ENCODE results near the gene GSN. TPM values are rescaled to one million over a fixed set of nuclear protein-coding genes. Genes with fewer than 3 reads are reported as not detected.

The GSN gene
- total RNA-seq, 1 donor from 2014 or later: 249 TPM

GRCh38 chr9:121336665-121337064 lies 68.7 kb downstream of the GSN start:
- no peak overlapping the region for H3K27ac Mint-ChIP-seq (ENCODE audit: unreplicated experiment)
- H3K27me3 Mint-ChIP-seq (ENCODE audit: unreplicated experiment): no peaks in the 10 kb centered on the region
- peaks cover 20% of the 10 kb centered on the region for H3K4me1 Mint-ChIP-seq (ENCODE audit: unreplicated experiment)
- H3K36me3 Mint-ChIP-seq (ENCODE audit: unreplicated experiment): peaks cover 37% of the 10 kb centered on the region
- TF ChIP-seq, protein P1, sequence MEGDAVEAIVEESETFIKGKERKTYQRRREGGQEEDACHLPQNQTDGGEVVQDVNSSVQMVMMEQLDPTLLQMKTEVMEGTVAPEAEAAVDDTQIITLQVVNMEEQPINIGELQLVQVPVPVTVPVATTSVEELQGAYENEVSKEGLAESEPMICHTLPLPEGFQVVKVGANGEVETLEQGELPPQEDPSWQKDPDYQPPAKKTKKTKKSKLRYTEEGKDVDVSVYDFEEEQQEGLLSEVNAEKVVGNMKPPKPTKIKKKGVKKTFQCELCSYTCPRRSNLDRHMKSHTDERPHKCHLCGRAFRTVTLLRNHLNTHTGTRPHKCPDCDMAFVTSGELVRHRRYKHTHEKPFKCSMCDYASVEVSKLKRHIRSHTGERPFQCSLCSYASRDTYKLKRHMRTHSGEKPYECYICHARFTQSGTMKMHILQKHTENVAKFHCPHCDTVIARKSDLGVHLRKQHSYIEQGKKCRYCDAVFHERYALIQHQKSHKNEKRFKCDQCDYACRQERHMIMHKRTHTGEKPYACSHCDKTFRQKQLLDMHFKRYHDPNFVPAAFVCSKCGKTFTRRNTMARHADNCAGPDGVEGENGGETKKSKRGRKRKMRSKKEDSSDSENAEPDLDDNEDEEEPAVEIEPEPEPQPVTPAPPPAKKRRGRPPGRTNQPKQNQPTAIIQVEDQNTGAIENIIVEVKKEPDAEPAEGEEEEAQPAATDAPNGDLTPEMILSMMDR (IDR thresholded peaks at IDR 0.05): no peak
- H3K9me3 Mint-ChIP-seq (ENCODE audit: unreplicated experiment): no peaks in the 10 kb centered on the region
- H3K4me3 Mint-ChIP-seq (ENCODE audit: unreplicated experiment): no peak overlapping the region
- DNase-seq (ENCODE audit: extremely low spot score, unreplicated experiment): no peak

- Mint-ChIP-seq H3K4me1 (ENCODE audit: unreplicated experiment) (peaks cover 8% of the 10 kb centered on the region), H3K4me3 (ENCODE audit: unreplicated experiment) (no peak overlapping the region), H3K27ac (ENCODE audit: unreplicated experiment) (no peak overlapping the region), H3K27me3 (ENCODE audit: unreplicated experiment) (no peaks in the 10 kb centered on the region), H3K9me3 (ENCODE audit: unreplicated experiment) (no peaks in the 10 kb centered on the region), H3K36me3 (ENCODE audit: unreplicated experiment) (peaks cover 22% of the 10 kb centered on the region)
- TF ChIP-seq, protein P1 (IDR thresholded peaks at IDR 0.05): no peak
- no peak for DNase-seq (ENCODE audit: extremely low spot score, unreplicated experiment)
These were observed 71.5 kb downstream of the GSN start for GRCh38 chr9:121339437-121339836.

GRCh38 chr9:121340676-121341392 lies 72.9 kb downstream of the GSN start:
- DNase-seq (ENCODE audit: extremely low spot score, unreplicated experiment): no peak
- no peaks in the 10 kb centered on the region for H3K4me1 Mint-ChIP-seq (ENCODE audit: unreplicated experiment)
- H3K9me3 Mint-ChIP-seq (ENCODE audit: unreplicated experiment): no peaks in the 10 kb centered on the region
- no peak overlapping the region for H3K27ac Mint-ChIP-seq (ENCODE audit: unreplicated experiment)
- no peak overlapping the region for H3K4me3 Mint-ChIP-seq (ENCODE audit: unreplicated experiment)
- H3K27me3 Mint-ChIP-seq (ENCODE audit: unreplicated experiment): no peaks in the 10 kb centered on the region
- TF ChIP-seq, protein P1 (IDR thresholded peaks at IDR 0.05): no peak
- H3K36me3 Mint-ChIP-seq (ENCODE audit: unreplicated experiment): peaks cover 21% of the 10 kb centered on the region

DNA sequence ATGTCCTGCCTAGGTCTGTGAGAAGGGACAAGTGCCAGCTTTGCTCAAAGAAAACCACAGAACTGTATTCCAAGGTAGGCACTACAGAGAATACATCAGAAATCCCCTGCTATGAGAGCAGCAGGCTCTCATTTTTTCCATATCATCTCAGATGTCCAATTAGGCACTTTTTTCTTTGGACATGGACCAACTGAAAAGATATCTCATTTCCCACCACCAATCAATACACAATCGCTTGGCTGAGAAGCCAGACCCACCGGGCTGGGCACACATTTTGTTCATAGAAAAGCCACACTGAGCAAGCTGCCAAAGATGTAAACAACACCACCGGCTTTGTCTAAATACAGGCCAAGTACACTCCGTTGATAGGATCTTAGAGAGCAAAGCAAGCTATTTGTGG lies 76.2 kb downstream of the GSN start:
- H3K4me3 Mint-ChIP-seq (ENCODE audit: unreplicated experiment): no peak overlapping the region
- H3K9me3 Mint-ChIP-seq (ENCODE audit: unreplicated experiment): no peaks in the 10 kb centered on the region
- peaks cover 6% of the 10 kb centered on the region for H3K4me1 Mint-ChIP-seq (ENCODE audit: unreplicated experiment)
- TF ChIP-seq, protein P1 (IDR thresholded peaks at IDR 0.05): no peak
- DNase-seq (ENCODE audit: extremely low spot score, unreplicated experiment): no peak
- H3K27me3 Mint-ChIP-seq (ENCODE audit: unreplicated experiment): no peaks in the 10 kb centered on the region
- H3K36me3 Mint-ChIP-seq (ENCODE audit: unreplicated experiment): peaks cover 26% of the 10 kb centered on the region
- no peak overlapping the region for H3K27ac Mint-ChIP-seq (ENCODE audit: unreplicated experiment)

DNA sequence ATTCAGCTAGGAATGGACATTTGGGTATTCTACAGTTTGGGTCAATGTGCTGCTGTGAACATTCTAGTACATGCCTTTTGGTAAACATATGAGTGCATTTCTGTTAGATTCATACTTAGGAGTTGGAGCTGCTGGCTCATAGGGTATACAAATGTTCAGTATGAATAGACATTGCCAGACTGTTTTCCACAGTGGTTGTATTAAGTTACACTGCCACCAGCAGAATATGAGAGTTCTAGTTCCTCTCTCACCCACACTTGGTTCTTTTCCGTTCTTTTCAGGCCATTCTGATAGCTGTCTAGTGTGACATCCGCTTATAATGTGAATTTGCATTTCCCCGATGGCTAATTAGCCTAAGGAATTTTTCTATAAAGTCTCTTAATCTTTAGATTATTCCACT lies 77.1 kb downstream of the GSN start:
- TF ChIP-seq, protein P1 (IDR thresholded peaks at IDR 0.05): no peak
- no peak for DNase-seq (ENCODE audit: extremely low spot score, unreplicated experiment)
- Mint-ChIP-seq H3K36me3 (ENCODE audit: unreplicated experiment) (peaks cover 27% of the 10 kb centered on the region), H3K27ac (ENCODE audit: unreplicated experiment) (no peak overlapping the region), H3K27me3 (ENCODE audit: unreplicated experiment) (no peaks in the 10 kb centered on the region), H3K4me3 (ENCODE audit: unreplicated experiment) (no peak overlapping the region), H3K9me3 (ENCODE audit: unreplicated experiment) (no peaks in the 10 kb centered on the region), H3K4me1 (ENCODE audit: unreplicated experiment) (peaks cover 13% of the 10 kb centered on the region)

Measured in osteocyte (in vitro differentiated cells).